Trophoblast cell (in vitro differentiated cells and primary cell): Measurements from ENCODE around the gene RIOK3.
"Not testable (repeated sequence)": the region's sequence is repeated elsewhere in the genome, so short reads cannot be mapped to it uniquely, and the experiment has no call there.

Experiments
- DNase-seq, 2 donors: peaks; one replicate each; pipeline ENCODE4 v3.0.0-alpha.2; 2016
- H2AFZ ChIP-seq: 2 replicates; pipeline ENCODE4 v1.6.1; 2013; ENCODE audit warnings: low read length, moderate library complexity, mild to moderate bottlenecking; ENCODE audit not compliant: insufficient read depth, poor library complexity
- H2AK5ac ChIP-seq: 2 replicates; pipeline ENCODE4 v1.6.1; 2013; ENCODE audit warnings: mild to moderate bottlenecking, low read length
- H2BK120ac ChIP-seq: 2 replicates; pipeline ENCODE4 v1.6.1; 2013; ENCODE audit warnings: low read length, mild to moderate bottlenecking, moderate library complexity; ENCODE audit not compliant: insufficient read depth, poor library complexity
- H2BK12ac ChIP-seq: 2 replicates; pipeline ENCODE4 v1.6.1; 2013; ENCODE audit warnings: mild to moderate bottlenecking, low read length, moderate library complexity
- H2BK5ac ChIP-seq: 2 replicates; pipeline ENCODE4 v1.6.1; 2013; ENCODE audit warnings: low read length, low read depth, moderate library complexity, mild to moderate bottlenecking; ENCODE audit not compliant: poor library complexity
- H3K14ac ChIP-seq: 2 replicates; pipeline ENCODE4 v1.6.1; 2013; ENCODE audit warnings: mild to moderate bottlenecking, low read length
- H3K18ac ChIP-seq: 2 replicates; pipeline ENCODE4 v1.6.1; 2013; ENCODE audit warnings: mild to moderate bottlenecking, low read length
- H3K23ac ChIP-seq: 2 replicates; pipeline ENCODE4 v1.6.1; 2013; ENCODE audit warnings: low read length
- H3K27ac ChIP-seq: 2 replicates; pipeline ENCODE4 v1.5.1; 2013; ENCODE audit warnings: low read depth, mild to moderate bottlenecking, inconsistent platforms, low read length, moderate library complexity
- H3K27me3 ChIP-seq: 2 replicates; pipeline ENCODE4 v1.6.1; 2013; ENCODE audit warnings: inconsistent platforms, mild to moderate bottlenecking, low read length, moderate library complexity; ENCODE audit not compliant: insufficient read depth
- H3K36me3 ChIP-seq, 2 experiments: 1 replicate in 1 of 2; 2 replicates in 1 of 2; pipeline ENCODE4 v1.6.1; 2013; ENCODE audit warnings: low read length in 2 of 2, mild to moderate bottlenecking in 2 of 2, moderate library complexity in 1 of 2; ENCODE audit not compliant: insufficient read depth in 2 of 2, control insufficient read depth in 1 of 2
- H3K4ac ChIP-seq: 2 replicates; pipeline ENCODE4 v1.6.1; 2013; ENCODE audit warnings: low read depth, mild to moderate bottlenecking, low read length, moderate library complexity
- H3K4me1 ChIP-seq, 2 experiments: 1 replicate in 1 of 2; 2 replicates in 1 of 2; pipeline ENCODE4 v1.6.1; 2013; ENCODE audit warnings: low read length in 2 of 2, mild to moderate bottlenecking in 2 of 2, moderate library complexity in 1 of 2; ENCODE audit not compliant: insufficient read depth in 2 of 2, control insufficient read depth in 1 of 2
- H3K4me2 ChIP-seq: 2 replicates; pipeline ENCODE4 v1.6.1; 2013; ENCODE audit warnings: inconsistent platforms, mild to moderate bottlenecking, low read length, moderate library complexity
- H3K4me3 ChIP-seq: 2 replicates; pipeline ENCODE4 v1.5.1; 2013; ENCODE audit warnings: mild to moderate bottlenecking, low read depth, low read length, inconsistent platforms
- H3K79me1 ChIP-seq: one replicate; pipeline ENCODE4 v1.6.1; 2013; ENCODE audit warnings: low read length
- H3K79me2 ChIP-seq: 2 replicates; pipeline ENCODE4 v1.6.1; 2013; ENCODE audit warnings: low read length, mild to moderate bottlenecking; ENCODE audit not compliant: control insufficient read depth, insufficient read depth, poor library complexity
- H3K9ac ChIP-seq: 2 replicates; pipeline ENCODE4 v1.6.1; 2013; ENCODE audit warnings: mild to moderate bottlenecking, low read length
- H3K9me3 ChIP-seq: 2 replicates; pipeline ENCODE4 v1.6.1; 2013; ENCODE audit warnings: low read depth, mild to moderate bottlenecking, control low read depth, inconsistent platforms, low read length; ENCODE audit not compliant: insufficient read depth
- H4K12ac ChIP-seq: 2 replicates; pipeline ENCODE4 v1.6.1; 2013; ENCODE audit warnings: low read depth, mild to moderate bottlenecking, low read length, moderate library complexity
- H4K8ac ChIP-seq: 2 replicates; pipeline ENCODE4 v1.6.1; 2013; ENCODE audit warnings: low read depth, mild to moderate bottlenecking, low read length, moderate library complexity
- H4K91ac ChIP-seq: one replicate; pipeline ENCODE4 v1.6.1; 2013; ENCODE audit warnings: low read depth, mild to moderate bottlenecking, low read length, moderate library complexity
- WGBS: extraction: QIAGEN DNeasy Blood & Tissue Kit; methylation state at CpG from one replicate; pipeline ENCODE4 v1.1.7; 2013; ENCODE audit warnings: missing lambda C conversion rate; ENCODE audit not compliant: insufficient read length, insufficient coverage; ENCODE audit errors: extremely low coverage; 5-methylcytosine and 5-hydroxymethylcytosine counted together

Gene RIOK3

DNA sequence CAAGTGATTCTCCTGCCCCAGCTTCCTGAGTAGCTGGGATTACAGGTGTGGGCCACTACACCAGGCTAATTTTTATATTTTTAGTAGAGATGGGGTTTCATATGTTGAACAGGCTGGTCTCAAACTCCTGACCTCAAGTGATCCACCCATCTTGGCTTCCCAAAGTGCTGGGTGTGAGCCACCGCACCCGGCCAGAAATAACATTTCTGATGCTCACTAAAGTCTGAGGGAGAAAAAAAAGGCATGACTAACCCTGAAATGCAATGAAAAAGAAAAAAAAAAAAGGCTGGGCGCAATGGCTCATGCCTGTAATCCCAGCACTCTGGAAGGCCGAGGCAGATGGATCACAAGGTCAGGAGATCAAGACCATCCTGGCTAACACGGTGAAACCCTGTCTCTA is 36.5 kb downstream of the RIOK3 start:
- not testable (repeated sequence) for H3K79me2 ChIP-seq, H3K14ac ChIP-seq, H4K12ac ChIP-seq, H3K27me3 ChIP-seq, H2BK12ac ChIP-seq, H3K18ac ChIP-seq, DNase-seq, H3K79me1 ChIP-seq, H3K4ac ChIP-seq, H4K8ac ChIP-seq, H3K36me3 ChIP-seq, H3K9ac ChIP-seq, H3K4me1 ChIP-seq, H3K27ac ChIP-seq, H2BK5ac ChIP-seq, H3K23ac ChIP-seq, H3K4me3 ChIP-seq, H4K91ac ChIP-seq, H2AK5ac ChIP-seq, H2AFZ ChIP-seq, H2BK120ac ChIP-seq, H3K4me2 ChIP-seq, H3K9me3 ChIP-seq
- no CpG with 5 or more reads among the region's 5 CpGs for WGBS

DNA sequence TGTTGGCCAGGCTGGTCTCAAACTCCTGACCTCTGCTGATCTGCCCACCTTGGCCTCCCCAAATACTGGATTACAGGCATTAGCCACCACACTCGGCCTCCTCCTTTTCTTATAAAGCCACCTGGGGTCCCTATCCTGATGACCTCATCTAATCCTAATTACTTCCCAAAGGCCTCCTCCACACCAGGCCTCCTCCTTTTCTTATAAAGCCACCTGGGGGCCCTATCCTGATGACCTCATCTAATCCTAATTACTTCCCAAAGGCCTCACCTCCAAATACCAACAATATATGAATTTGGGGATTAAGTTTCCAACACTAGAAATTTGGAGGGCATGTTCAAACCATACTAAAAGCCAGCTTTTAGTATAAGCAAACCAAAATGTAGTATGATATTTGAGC is 40.6 kb downstream of the RIOK3 start:
- H3K18ac ChIP-seq = no peak overlapping the region
- H2BK12ac ChIP-seq = no peak overlapping the region
- no peak overlapping the region for H3K23ac ChIP-seq
- no peak overlapping the region for H2BK5ac ChIP-seq
- DNase-seq = no peak
- H2BK120ac ChIP-seq = no peak overlapping the region
- no peak overlapping the region for H3K9ac ChIP-seq
- no peak overlapping the region for H3K4me2 ChIP-seq
- H3K27me3 ChIP-seq = no peaks in the 10 kb centered on the region
- H3K4ac ChIP-seq = no peak overlapping the region
- H3K14ac ChIP-seq = no peak overlapping the region
- H3K4me1 ChIP-seq = no peaks in the 10 kb centered on the region
- no peak overlapping the region for H4K91ac ChIP-seq
- no peak overlapping the region for H4K12ac ChIP-seq
- no CpG with 5 or more reads among the region's 1 CpG for WGBS
- no peak overlapping the region for H2AFZ ChIP-seq
- no peaks in the 10 kb centered on the region for H3K36me3 ChIP-seq
- no peaks in the 10 kb centered on the region for H3K9me3 ChIP-seq
- H3K4me3 ChIP-seq = no peak overlapping the region
- no peak overlapping the region for H4K8ac ChIP-seq
- H2AK5ac ChIP-seq = no peak overlapping the region
- H3K79me1 ChIP-seq = no peaks in the 10 kb centered on the region
- H3K79me2 ChIP-seq = no peaks in the 10 kb centered on the region
- H3K27ac ChIP-seq = no peak overlapping the region

DNA sequence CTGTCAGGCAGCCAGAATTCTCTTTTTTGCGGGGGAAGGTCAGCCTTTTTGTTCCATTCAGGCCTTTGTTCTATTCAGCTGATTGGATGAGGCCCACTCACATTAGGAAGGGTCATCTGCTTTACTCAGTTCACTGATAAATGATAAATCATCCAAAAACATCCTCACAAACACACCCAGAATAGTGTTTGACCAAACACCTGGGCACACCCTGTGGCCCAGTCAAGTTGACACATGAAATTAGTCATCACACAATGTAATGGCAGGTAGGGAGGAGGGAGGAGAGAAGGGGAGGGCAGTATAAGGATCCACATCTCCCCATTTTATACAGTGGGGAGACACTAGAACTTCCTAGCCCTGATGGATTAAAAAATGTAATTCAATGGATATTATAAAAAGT is 41.9 kb downstream of the RIOK3 start:
- no peak for DNase-seq
- WGBS = no CpG with 5 or more reads among the region's 1 CpG
- no peaks in the 10 kb centered on the region for H3K79me2 ChIP-seq
- no peak overlapping the region for H2AFZ ChIP-seq
- H3K4me3 ChIP-seq = no peak overlapping the region
- H3K9ac ChIP-seq = no peak overlapping the region
- no peaks in the 10 kb centered on the region for H3K36me3 ChIP-seq
- H3K4me2 ChIP-seq = no peak overlapping the region
- H3K4ac ChIP-seq = no peak overlapping the region
- no peak overlapping the region for H2BK12ac ChIP-seq
- H4K91ac ChIP-seq = no peak overlapping the region
- H2BK5ac ChIP-seq = no peak overlapping the region
- no peak overlapping the region for H3K14ac ChIP-seq
- no peak overlapping the region for H4K12ac ChIP-seq
- no peak overlapping the region for H2AK5ac ChIP-seq
- no peaks in the 10 kb centered on the region for H3K27me3 ChIP-seq
- H4K8ac ChIP-seq = no peak overlapping the region
- no peak overlapping the region for H3K27ac ChIP-seq
- H3K23ac ChIP-seq = no peak overlapping the region
- no peaks in the 10 kb centered on the region for H3K79me1 ChIP-seq
- no peaks in the 10 kb centered on the region for H3K9me3 ChIP-seq
- H3K18ac ChIP-seq = no peak overlapping the region
- no peaks in the 10 kb centered on the region for H3K4me1 ChIP-seq
- H2BK120ac ChIP-seq = no peak overlapping the region

DNA sequence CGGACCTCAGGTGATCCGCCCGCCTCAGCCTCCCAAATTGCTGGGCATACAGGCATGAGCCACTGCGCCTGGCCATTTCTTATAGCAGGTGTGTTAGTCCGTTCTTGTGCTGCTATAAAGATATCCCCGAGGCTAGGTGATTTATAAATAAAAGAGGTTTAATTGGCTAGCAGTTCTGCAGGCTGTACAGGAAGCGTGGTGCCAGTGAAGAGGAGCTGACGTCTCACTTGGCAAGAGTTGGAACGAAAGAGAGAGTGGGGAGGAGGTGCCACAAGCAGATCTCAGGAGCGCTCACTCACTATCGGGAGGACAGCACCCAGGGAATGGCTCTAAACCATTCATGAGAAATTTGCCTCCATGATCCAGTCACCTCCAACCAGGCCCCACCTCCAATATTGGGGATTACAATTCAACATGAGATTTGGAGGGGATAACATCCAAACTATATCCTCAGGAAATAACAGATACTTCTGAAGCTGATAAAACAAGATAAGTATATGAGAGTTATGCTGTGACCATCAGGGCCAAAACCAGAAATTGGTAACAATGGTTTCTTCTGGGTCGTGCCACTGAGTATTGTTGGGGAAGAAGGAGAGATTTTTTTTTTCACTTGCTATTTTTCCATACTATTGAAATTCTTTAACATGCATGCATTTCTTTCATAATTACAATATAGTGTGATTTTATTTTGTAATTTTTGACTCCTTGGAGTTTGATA is 42.8 kb downstream of the RIOK3 start:
- no peaks in the 10 kb centered on the region for H3K9me3 ChIP-seq
- H4K12ac ChIP-seq = no peak overlapping the region
- no peaks in the 10 kb centered on the region for H3K36me3 ChIP-seq
- no peak overlapping the region for H3K4me2 ChIP-seq
- no peak overlapping the region for H3K18ac ChIP-seq
- H3K9ac ChIP-seq = peak overlapping the region; percentile 69
- no peak overlapping the region for H2BK120ac ChIP-seq
- no peak overlapping the region for H2AFZ ChIP-seq
- H4K8ac ChIP-seq = no peak overlapping the region
- DNase-seq = no peak
- no peak overlapping the region for H4K91ac ChIP-seq
- no peaks in the 10 kb centered on the region for H3K27me3 ChIP-seq
- H2BK12ac ChIP-seq = no peak overlapping the region
- no peak overlapping the region for H3K4ac ChIP-seq
- H3K14ac ChIP-seq = no peak overlapping the region
- H3K23ac ChIP-seq = no peak overlapping the region
- no peak overlapping the region for H3K4me3 ChIP-seq
- WGBS = no CpG with 5 or more reads among the region's 12 CpGs
- H3K79me2 ChIP-seq = no peaks in the 10 kb centered on the region
- H2AK5ac ChIP-seq = no peak overlapping the region
- H3K79me1 ChIP-seq = no peaks in the 10 kb centered on the region
- H3K27ac ChIP-seq = no peak overlapping the region
- no peaks in the 10 kb centered on the region for H3K4me1 ChIP-seq
- H2BK5ac ChIP-seq = no peak overlapping the region
